NCI-H1436 treated with DMSO at 0.1 percent for 48 hours (cell line): Measurements from ENCODE around the gene DCHS2.

ENCODE experiments used
- DNase-seq: peaks from one replicate; lab custom pipeline; 2025; lab: John Stamatoyannopoulos, UW

Gene DCHS2

DNA sequence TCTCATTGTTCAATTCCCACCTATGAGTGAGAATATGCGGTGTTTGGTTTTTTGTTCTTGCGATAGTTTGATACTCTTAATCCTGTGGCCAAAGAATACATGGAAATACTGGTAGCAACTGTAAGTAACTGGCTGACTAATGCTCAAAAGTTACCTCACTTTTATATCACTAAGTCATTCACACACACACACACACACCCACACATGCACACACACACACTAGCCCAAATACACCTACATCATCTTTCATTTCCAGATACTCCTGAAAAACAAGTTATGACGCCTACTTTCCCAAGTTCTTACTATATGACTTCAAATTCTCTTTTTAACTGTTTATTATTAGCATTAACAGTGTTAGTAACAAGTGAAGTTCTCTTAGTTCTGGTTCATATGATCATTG is 101.3 kb downstream of the DCHS2 start:
- DNase-seq: no peak

DNA sequence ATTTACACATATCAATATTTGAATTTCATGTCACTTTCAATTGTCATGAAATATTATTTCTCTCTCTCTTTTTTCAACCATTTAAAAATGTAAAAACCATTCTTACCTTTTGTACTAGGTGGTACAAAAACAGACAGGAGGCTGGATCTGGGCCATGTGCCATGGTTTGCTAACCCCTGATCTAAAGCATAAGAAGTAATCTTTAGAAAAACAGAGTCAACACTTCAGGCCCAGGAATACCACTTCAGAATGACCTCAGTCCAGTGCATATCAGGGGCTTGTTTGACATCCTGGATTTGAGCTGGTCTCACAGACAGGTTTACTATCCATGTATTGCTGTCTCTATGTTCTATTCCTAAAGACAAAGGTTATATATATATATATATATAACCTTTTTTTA is 102.5 kb downstream of the DCHS2 start:
- DNase-seq: no peak

DNA sequence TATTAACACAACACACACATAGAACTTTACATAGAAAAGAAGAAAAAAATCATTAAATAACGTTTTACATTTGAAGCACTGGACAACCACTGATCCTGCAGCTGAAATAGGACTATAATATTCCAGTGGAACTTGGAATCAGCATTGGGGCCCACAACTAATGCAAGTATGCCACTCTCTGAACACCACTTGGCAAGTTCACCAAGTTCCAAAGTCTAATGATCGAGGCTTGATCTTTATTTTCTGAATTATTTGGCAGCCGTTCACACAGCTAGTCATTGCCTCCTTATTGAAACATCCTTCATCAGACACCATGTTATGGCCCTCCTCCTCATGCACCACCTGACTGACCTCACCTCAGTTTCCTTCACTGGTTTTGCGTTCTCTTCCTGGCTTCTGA is 107.6 kb downstream of the DCHS2 start:
- DNase-seq: no peak

DNA sequence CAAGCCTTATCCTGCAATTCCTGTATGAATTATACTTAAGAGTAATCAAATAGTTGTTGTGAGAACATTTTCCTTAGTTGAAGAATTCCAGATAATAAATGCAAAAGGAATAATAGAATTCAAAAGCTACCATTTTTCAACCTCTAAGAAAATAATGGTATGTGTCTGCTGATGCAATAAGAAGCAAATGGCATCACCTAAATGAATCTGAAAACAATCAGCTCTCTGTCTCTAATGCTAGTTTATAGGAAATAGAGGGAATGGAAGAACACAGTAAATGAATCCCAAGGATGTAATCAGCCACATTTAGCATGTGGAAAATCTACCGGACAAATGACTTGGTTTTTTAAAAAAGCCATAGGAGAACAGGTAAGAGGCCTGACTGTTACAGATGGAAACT is 115.1 kb downstream of the DCHS2 start:
- no peak for DNase-seq

DNA sequence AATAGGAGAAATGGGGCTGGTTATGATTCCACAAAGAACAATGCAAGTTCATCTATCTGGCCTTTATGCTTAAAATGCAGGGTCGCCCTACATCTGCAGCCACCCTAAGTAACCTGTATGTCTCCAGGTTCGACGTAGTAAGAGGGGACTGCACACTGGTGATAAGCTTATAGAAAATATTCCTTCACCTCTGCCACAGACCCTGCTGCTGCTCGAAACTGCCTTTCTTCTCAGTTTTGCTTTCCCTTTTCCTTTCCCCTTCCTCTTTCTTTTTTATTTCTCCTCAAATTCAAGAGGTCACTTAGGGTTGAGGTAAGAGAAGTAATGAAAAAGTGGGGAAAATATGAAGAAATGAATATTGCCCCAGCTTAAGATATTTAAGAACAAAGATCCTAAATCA is 123.5 kb downstream of the DCHS2 start:
- DNase-seq: no peak

DNA sequence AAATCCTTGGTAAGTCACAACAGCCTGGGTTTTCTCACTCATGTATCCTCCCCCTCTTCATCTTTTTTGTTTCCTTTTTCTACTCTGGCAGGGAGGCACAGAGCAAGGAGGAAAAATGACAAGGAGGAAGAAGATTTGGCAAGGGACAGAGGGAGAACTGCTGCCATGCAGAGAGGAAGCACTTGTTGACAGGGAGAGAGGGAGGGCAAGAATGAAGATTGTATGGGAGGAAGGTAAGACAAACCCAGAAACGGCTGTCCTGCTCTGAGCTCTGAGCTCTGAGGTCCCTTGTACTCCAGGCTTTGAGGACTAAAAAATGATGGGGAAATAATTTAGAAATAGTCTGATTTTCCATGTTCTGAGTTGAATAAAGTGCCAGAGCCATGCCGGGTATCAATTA is 123.9 kb downstream of the DCHS2 start:
- DNase-seq: no peak

DNA sequence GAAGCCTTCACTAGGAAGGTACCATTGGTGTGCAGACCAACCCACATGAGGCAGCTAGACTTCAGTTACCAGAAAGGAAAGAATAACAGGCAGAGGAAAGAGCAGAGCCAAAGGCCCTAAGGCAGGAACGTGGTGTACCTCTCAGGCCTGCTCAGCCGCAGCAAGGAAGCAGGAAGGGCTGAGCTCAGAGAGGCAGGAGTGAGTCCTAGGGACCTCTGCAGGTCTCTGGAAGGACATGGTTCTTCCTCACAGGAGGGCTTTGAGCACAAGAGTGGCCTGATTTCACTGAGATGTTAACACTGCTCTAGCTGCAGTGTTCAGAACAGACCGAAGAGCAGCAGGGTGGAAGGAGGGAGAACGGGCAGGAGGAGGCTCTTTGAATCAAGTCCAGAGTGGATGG is 124.6 kb downstream of the DCHS2 start:
- no peak for DNase-seq

DNA sequence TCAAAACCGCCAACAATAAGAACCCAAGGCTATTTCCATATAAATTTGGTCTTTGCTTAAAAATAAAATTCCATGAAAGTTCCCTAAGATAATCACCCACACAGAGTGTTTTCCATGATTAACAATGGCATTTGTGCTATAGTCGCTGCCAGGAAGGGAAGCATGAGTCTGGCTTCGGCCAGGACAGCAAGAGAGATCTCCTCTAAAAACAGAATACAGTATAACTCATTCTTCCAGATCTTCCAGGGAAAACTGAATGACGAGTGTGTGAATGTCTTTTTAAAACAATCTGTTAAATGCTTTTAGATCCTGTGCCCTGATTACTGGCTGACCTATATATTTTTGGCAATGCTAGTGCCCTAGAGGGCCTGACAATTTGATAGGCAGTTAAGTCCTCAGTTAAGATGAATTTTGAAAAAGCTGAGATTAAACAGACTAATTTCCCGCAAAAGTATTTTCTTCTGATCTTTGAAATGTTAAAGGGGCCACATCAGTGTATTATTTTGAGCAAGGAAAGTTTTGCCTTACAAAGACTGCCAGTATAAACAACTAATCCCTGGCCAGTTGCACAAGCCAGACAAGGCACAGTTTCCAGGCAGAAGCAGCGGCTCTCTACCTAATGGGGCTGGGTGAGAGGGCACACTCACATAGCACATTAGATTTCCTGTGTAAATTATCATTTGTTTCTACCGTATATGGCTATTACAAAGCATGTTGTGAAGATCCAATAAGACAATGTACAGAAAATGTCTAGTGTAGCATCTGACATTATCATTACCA is 127.3 kb downstream of the DCHS2 start:
- no peak for DNase-seq

DNA sequence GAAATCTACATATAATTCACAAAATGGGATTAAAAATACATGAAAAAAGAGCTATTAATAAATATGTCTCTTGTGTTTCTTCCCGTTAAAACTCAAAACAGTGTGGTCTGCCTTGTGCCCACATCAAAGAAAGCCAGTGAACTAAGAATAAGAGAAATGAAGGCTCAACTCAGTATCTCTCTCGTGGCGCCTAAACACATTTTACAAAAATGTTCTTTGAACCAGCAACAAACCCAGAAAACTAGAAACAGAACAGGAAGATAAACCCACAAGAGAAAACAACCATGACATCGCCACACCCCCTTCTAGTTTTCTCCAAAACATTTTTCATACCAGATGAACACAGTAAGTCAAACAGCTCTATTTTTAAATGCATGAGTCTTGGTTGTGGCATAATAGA is 130.1 kb downstream of the DCHS2 start:
- no peak for DNase-seq

DNA sequence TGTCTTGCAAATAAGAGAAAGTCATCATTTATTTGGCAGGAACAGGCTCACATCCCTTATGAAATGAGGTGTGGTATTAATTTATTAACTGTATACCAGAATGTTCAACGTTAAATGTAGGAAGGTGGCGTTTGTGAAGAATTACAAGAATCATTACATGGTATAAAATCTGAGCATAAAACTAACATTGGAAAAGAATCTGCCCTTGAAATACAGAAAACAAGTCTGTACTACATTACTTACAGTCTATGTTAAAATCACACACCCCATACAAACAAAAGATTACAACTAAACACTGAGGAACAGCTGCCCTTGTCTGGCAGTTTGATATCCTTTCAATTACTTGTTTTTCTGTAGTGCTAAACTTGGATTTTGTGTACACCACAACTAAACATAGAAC is 131.1 kb downstream of the DCHS2 start:
- no peak for DNase-seq

DNA sequence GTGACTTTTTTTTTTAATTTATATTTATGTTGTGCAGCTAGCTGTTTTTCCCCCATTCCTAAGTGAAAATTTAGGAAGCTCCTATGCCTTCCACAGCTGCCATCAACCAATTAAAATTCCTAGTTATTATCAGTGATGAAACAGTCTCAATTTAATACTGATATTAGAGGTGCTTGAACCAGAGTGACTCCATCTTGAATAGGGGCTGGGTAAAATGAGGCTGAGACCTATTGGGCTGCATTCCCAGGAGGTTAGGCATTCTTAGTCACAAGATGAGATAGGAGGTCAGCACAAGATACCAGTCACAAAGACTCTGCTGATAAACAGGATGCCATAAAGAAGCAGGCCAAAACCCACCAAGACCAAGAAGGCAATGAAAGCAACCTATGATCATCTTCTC is 136.7 kb downstream of the DCHS2 start:
- no peak for DNase-seq

DNA sequence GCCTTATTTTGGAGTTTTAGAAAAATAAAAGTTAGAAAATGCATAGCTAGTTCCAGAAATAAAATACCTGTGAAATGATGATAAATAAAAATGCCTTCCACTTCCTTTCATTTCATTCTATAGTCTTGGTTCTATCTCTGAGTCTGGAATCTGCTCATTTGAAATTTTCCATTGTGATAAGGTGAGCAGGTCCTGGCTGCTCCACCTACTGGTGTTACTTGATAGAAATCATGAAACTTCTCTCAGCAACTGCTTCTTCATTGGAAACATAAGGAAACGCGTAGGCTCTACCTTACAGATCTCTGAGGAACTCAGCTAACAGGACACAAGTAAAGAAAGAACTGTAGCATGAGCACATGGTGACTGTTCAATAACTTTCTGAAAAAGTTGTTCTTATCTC is 141.8 kb downstream of the DCHS2 start:
- DNase-seq: no peak

DNA sequence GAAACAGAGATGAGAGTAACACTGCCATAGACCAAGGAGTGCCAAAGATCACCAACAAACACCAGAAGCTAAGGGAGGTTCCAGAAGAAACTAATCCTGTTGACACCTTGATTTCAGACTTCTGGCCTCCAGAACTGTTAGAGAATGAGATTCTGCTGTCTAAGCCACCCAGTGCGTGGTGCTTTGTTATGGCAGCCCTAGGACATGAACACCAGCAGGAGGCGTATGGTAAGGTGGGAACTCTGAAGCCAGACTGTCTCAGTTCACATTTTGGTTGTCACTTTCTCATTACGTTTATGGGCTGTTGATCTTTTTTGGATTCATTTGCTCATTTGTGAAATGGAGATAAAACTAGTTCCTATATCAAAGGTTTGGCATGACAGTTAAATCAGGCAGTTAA is 142.9 kb downstream of the DCHS2 start:
- no peak for DNase-seq

DNA sequence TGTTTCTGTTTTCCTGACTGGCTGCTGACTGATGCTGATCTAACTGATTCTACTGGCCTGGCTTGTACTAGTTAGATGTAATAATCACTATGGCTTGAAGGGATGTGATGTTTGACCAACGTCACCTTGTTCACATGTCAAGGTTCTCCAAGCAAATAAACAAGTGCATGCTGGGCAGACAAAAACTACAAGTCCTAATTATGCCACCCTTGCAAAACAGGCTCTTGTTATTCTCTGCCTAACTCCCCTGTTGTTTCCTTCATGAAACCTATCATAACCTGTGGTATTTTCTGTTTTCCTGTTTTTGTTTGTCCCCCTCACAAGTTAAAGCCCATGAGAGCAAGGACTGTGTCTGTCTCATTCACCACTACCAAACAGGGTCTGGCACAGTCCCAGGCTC is 146.2 kb downstream of the DCHS2 start:
- DNase-seq: no peak

DNA sequence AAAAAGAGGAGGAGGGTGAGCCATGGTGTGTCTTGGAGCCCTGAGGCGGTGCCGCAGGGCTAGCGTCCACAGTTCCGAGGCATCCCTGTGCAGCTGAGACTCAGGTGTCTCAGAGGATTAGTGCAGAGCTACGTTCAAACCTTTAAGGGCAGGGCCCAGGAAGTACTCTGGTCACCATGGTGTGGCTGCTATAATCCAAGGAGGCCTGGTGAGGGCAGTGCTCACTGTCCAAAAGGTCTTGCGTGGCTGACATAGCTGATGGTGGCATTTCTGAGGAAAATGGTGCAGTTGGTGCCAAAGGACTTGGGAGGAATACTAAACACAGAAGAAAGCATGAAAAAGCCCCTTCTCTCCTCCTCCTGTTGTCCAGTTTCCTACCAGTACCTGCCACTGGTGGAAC is 146.9 kb downstream of the DCHS2 start:
- no peak for DNase-seq

DNA sequence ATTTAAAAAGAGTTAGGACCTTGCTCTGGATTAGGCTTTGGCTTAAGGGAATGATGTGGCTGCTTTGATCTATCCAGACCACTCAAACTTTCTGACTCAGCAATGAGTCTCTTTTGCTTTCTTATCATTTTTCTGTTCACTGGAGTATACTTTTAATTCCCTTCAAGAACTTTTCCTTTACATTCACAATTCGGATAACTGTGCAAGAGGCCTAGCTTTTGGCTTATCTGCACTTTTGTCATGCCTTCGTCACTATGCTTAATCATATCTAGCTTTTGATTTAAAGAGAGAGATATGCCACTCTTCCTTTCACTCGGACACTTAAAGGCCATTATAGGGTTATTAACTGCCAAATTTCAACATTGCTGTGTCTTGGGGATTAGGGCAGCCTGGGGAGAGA is 147.9 kb downstream of the DCHS2 start:
- DNase-seq: no peak

DNA sequence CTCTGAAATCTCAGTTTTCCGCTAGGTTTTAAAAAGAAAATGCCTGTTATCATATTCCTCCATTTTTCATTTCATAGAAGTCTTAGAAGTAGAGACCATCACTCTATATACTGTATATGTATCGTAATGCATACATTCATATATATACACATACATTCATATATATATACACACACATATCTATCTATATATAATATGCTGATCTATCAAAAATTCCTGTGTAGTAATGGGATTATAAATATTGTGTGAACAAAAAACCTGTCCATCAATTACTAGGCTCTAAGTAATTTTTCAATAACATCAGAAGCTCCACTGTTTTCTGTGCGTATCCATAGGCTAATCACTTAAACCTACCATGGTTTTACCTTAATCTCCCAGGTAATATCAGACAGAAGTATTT is 150.2 kb downstream of the DCHS2 start:
- no peak for DNase-seq

DNA sequence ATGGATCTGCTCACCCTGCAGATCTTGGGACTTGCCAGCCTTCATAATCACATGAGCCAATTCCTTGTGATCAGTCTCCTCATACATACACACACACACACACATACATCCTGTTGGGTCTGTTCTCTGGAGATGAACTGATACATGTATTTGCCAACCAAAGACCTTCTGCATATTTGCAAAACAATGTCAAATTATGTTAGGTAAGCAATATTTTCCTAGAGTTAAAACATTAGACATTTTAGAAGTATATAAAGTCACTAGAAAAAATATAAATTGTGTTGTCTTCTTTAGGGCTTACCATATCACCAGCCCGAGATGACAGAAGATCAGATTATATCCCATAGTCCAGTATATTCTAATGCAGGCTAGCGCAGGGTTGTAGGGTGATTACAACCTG is 156.0 kb downstream of the DCHS2 start:
- DNase-seq: no peak

DNA sequence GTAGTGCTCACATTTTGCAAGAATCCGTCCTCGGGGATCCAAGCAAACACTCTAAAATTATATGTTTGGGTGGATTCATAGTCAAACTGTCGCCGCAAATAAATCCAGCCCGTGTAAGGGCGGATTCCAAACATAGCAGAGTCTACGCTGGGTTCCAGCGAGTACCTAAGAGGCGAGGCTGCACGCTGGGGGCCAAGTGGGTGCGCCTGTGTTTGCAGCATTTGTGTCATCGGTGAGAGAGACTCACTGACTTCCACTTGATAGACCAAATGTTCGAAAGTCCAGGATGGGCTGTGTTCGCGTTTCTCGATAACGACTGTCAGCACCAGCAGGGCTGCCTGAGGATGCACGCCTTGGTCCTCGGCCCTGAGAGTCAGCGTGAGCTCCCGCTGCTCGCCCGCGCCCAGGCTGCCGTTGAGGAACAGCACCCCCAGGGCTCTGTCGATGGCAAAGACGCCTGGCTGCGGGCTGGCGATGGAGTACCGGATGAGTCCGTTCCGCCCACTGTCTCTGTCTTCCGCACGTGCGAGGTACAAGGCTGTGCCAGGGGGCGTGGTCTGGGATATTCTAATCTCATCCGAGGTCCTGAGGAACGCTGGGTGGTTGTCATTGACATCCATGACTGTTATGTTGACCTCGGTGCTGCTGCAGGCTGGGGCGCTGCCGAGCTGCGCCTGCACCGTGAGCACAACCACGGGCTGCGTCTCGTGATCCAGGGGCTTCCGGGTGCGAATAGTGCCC is 158.7 kb downstream of the DCHS2 start:
- no peak for DNase-seq

DNA sequence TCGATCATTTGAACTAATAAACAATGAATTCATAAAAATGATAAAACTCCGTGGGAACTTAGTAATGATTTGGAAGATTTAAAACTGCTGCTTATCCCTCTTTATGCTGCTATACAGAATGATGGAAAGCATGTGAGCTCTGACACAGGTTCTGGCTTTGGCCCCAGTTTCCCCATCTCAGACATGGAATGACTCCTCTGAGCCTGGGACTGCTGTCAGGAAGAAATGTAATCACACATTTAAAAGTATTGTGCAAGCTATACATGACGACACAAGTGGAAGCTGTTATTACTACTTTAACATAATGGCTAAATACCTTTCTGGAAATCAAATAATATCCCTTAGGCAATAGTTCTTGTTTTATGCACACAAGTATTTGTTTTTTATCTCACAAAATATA is 161.7 kb downstream of the DCHS2 start:
- no peak for DNase-seq

DNA sequence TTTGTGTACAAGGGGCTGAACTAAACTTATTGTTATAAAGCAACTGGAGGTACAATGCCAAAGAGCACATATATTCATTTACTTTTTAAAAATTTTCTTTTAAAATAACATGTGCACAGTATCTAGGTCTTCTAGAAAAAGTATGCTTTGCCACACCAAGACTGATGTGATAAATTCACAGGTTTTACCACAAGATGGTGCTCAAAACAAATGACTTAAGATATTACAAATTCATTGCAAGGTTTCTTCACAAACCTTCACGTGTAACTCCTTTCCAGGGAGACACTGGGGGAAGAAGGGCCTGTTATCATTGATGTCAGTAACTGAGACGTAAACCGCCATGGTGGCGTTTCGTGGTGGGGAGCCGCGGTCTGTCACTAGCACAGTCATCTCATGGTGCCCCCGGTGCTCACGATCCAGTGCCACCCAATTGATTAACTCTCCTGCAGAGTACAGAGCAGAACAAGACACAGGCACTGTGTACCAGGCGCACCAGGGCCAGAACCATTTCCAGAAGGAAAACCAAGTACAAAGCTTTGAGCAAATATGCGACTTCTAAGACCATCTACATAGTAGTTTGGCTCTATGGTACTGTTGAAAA is 162.2 kb downstream of the DCHS2 start:
- no peak for DNase-seq

DNA sequence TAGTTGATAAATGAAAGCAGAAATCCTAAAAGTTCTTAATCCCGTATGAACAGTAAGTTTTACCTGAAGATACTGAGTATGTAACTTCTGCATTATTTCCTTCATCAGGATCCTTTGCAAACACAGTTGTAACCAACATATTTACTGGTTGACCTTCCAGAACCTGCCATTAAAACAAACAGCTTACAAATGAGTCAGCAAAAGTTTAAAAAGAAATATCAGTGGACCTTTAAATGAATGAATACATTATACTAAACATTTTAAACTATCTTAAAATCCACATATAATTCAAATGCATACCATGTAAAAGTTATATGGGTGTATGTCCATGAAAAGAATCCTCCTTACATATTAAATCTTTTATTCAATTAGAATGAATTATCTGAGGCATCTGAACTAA is 163.6 kb downstream of the DCHS2 start:
- DNase-seq: no peak

DNA sequence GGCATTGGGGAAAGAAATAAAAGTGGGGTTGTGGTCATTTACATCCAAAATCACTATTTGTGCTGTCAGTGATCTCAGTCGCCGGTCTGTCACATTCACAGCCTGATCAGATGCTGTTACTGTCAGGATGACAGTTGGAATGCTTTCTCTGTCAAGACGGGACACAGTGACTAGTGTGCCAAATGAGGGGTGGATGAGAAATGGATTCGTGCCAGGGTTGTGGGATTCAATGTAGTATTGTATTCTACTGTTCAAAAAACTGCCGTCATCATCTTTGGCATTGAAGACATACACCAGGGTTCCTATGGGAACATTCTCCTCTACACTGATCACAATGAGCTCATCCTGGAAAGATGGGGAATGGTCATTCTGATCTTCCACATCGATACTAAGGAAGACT is 171.1 kb downstream of the DCHS2 start:
- DNase-seq: no peak

DNA sequence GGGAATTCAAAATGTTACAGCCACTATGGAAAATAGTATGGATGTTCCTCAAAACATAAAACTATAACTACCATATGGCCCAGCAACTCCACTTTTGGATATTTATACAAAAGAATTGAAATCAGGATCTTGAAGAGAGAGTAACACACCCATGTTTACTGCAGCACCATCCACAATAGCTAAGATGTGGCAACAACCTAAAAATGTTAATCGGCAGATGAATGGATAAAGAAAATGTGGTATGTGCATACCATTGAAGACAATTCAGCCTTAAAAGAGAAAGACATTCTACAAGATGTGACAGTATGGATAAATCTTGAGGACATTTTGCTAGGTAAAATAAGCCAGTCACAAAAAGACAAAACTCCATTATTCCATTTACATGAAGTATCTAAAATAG is 171.9 kb downstream of the DCHS2 start:
- no peak for DNase-seq
